ENCODE results near the gene SEPTIN3.

GRCh38 chr22:42001706-42002105, 32.5 kb downstream of the SEPTIN3 start:
- TF ChIP-seq ELF1 (IDR thresholded peaks at IDR 0.05) (no peak), GABPA (IDR thresholded peaks at IDR 0.05; ENCODE audit: low read depth) (no peak), MAX (IDR thresholded peaks at IDR 0.05; ENCODE audit: low read depth) (no peak), RAD21 (IDR thresholded peaks at IDR 0.05; ENCODE audit: low read length) (no peak), CHD2 (IDR thresholded peaks at IDR 0.05; ENCODE audit: low read length, partially characterized antibody) (no peak), RXRA (IDR thresholded peaks at IDR 0.05; ENCODE audit: borderline replicate concordance, low read depth) (no peak), TAF1 (IDR thresholded peaks at IDR 0.05; ENCODE audit: borderline replicate concordance, low read depth, low read length) (no peak), MXI1 (IDR thresholded peaks at IDR 0.05; ENCODE audit: low read depth, low read length) (no peak), EZH2phosphoT487 (IDR thresholded peaks at IDR 0.05; ENCODE audit: borderline replicate concordance, low read depth) (no peak), SIN3A (IDR thresholded peaks at IDR 0.05; ENCODE audit: borderline replicate concordance, low read depth, low read length) (no peak), FOXJ3 (CRISPR knock-in tag; IDR thresholded peaks at IDR 0.05) (no peak), NRF1 (IDR thresholded peaks at IDR 0.05; ENCODE audit: low read depth, low read length) (no peak)
- TF ChIP-seq, protein P1, sequence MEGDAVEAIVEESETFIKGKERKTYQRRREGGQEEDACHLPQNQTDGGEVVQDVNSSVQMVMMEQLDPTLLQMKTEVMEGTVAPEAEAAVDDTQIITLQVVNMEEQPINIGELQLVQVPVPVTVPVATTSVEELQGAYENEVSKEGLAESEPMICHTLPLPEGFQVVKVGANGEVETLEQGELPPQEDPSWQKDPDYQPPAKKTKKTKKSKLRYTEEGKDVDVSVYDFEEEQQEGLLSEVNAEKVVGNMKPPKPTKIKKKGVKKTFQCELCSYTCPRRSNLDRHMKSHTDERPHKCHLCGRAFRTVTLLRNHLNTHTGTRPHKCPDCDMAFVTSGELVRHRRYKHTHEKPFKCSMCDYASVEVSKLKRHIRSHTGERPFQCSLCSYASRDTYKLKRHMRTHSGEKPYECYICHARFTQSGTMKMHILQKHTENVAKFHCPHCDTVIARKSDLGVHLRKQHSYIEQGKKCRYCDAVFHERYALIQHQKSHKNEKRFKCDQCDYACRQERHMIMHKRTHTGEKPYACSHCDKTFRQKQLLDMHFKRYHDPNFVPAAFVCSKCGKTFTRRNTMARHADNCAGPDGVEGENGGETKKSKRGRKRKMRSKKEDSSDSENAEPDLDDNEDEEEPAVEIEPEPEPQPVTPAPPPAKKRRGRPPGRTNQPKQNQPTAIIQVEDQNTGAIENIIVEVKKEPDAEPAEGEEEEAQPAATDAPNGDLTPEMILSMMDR (IDR thresholded peaks at IDR 0.05): no peak
- TF ChIP-seq, protein P2, sequence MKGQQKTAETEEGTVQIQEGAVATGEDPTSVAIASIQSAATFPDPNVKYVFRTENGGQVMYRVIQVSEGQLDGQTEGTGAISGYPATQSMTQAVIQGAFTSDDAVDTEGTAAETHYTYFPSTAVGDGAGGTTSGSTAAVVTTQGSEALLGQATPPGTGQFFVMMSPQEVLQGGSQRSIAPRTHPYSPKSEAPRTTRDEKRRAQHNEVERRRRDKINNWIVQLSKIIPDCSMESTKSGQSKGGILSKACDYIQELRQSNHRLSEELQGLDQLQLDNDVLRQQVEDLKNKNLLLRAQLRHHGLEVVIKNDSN (IDR thresholded peaks at IDR 0.05; ENCODE audit: borderline replicate concordance, low read depth): no peak

All from SK-N-SH (cell line).